ENCODE data around the gene GRAMD4.

- TF ChIP-seq, protein P1, sequence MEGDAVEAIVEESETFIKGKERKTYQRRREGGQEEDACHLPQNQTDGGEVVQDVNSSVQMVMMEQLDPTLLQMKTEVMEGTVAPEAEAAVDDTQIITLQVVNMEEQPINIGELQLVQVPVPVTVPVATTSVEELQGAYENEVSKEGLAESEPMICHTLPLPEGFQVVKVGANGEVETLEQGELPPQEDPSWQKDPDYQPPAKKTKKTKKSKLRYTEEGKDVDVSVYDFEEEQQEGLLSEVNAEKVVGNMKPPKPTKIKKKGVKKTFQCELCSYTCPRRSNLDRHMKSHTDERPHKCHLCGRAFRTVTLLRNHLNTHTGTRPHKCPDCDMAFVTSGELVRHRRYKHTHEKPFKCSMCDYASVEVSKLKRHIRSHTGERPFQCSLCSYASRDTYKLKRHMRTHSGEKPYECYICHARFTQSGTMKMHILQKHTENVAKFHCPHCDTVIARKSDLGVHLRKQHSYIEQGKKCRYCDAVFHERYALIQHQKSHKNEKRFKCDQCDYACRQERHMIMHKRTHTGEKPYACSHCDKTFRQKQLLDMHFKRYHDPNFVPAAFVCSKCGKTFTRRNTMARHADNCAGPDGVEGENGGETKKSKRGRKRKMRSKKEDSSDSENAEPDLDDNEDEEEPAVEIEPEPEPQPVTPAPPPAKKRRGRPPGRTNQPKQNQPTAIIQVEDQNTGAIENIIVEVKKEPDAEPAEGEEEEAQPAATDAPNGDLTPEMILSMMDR (IDR thresholded peaks at IDR 0.05) = no peak
- TF ChIP-seq RXRA (IDR thresholded peaks at IDR 0.05; ENCODE audit: borderline replicate concordance, low read depth) = no peak
Observed at GRCh38 chr22:46619240-46619829, 851 bp upstream of the GRAMD4 start.

All from SK-N-SH (cell line).